Measurements from ENCODE around the gene ACAP3.
A peak's percentile ranks its signal among the peaks of the same experiment; 100 is the strongest.
"Not testable (repeated sequence)": the region's sequence is repeated elsewhere in the genome, so short reads cannot be mapped to it uniquely, and the experiment has no call there.

The ACAP3 gene

GRCh38 chr1:1324084-1324523 is 16.4 kb upstream of the ACAP3 start:
- no peaks in the 10 kb centered on the region for H3K9me3 ChIP-seq (ENCODE audit: control insufficient read depth in 5 of 5, low read length in 5 of 5)
- H3K27ac ChIP-seq (ENCODE audit: low read depth, low read length): no peak overlapping the region
- peak overlapping the region in 4 of 5 donors; percentile 70 to 86 (median 81) for H3K4me3 ChIP-seq (ENCODE audit: low read depth in 1 of 5, low read length in 5 of 5)
- H3K9ac ChIP-seq (ENCODE audit: low read length in 5 of 5): peak overlapping the region in 4 of 5 donors; percentile 87 to 91 (median 88)
- peaks cover 0 to 51% (median 34%) of the 10 kb centered on the region in 5 donors for H3K36me3 ChIP-seq (ENCODE audit: control insufficient read depth in 5 of 5, insufficient read depth in 5 of 5, low read length in 5 of 5)
- H3K27me3 ChIP-seq (ENCODE audit: control insufficient read depth in 5 of 5, insufficient read depth in 4 of 5, low read length in 5 of 5): no peaks in the 10 kb centered on the region
- H3K4me1 ChIP-seq (ENCODE audit: control insufficient read depth in 5 of 5, insufficient read depth in 5 of 5, low read length in 5 of 5): peaks cover 3 to 52% (median 46%) of the 10 kb centered on the region in 5 donors

DNA sequence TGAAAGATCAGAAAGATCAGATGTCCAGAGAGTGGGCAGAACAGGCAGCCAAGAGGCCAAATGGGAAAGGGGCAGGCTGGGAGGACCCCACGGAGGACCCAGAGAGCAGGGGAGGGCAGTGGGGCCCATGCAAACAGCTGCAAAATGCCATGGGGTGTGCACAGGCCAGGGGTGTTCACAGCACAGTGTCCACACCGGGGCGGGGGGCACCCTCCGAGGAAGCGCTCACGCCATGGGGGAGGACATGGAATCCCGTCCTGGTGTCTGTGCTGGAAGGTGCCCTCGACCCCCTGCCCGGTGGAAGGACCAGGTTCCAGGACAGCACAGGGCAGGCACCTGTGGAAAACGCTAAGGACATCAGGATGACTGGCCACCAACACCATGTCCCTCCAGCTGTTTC is 15.2 kb upstream of the ACAP3 start:
- Histone ChIP-seq H3K27me3 (ENCODE audit: control insufficient read depth in 5 of 5, insufficient read depth in 4 of 5, low read length in 5 of 5) (no peaks in the 10 kb centered on the region), H3K9me3 (ENCODE audit: control insufficient read depth in 5 of 5, low read length in 5 of 5) (no peaks in the 10 kb centered on the region), H3K36me3 (ENCODE audit: control insufficient read depth in 5 of 5, insufficient read depth in 5 of 5, low read length in 5 of 5) (peaks cover 0 to 45% (median 29%) of the 10 kb centered on the region in 5 donors), H3K27ac (ENCODE audit: low read depth, low read length) (no peak overlapping the region), H3K9ac (ENCODE audit: low read length in 5 of 5) (peak overlapping the region in 1 of 5 donors; percentile 21), H3K4me1 (ENCODE audit: control insufficient read depth in 5 of 5, insufficient read depth in 5 of 5, low read length in 5 of 5) (peaks cover 3 to 52% (median 46%) of the 10 kb centered on the region in 5 donors), H3K4me3 (ENCODE audit: low read depth in 1 of 5, low read length in 5 of 5) (no peak overlapping the region)

DNA sequence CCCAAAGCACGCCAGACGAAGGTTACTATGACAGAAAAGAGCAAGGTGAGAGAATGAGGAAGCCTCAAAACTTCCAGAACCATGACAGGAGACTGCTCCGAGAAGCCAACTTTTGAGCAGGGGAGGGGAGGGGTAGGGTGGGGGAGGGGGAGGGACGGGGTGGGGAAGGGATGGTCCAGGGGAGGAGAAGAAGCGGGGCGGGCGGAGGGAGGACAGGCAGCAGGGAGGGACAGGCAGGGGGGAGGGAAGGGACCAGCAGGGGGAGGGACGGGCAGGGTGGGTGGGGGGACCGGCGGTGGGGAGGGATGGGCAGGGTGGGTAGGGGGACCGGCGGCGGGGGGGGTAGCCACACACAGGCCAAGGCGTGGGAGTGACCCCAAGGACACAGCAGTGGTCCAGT is 14.7 kb upstream of the ACAP3 start:
- H3K27me3 ChIP-seq (ENCODE audit: control insufficient read depth in 5 of 5, insufficient read depth in 4 of 5, low read length in 5 of 5): no peaks in the 10 kb centered on the region
- H3K4me1 ChIP-seq (ENCODE audit: control insufficient read depth in 5 of 5, insufficient read depth in 5 of 5, low read length in 5 of 5): peaks cover 3 to 52% (median 46%) of the 10 kb centered on the region in 5 donors
- no peak overlapping the region for H3K4me3 ChIP-seq (ENCODE audit: low read depth in 1 of 5, low read length in 5 of 5)
- H3K9me3 ChIP-seq (ENCODE audit: control insufficient read depth in 5 of 5, low read length in 5 of 5): no peaks in the 10 kb centered on the region
- no peak overlapping the region for H3K9ac ChIP-seq (ENCODE audit: low read length in 5 of 5)
- peaks cover 0 to 40% (median 26%) of the 10 kb centered on the region in 5 donors for H3K36me3 ChIP-seq (ENCODE audit: control insufficient read depth in 5 of 5, insufficient read depth in 5 of 5, low read length in 5 of 5)
- H3K27ac ChIP-seq (ENCODE audit: low read depth, low read length): no peak overlapping the region

DNA sequence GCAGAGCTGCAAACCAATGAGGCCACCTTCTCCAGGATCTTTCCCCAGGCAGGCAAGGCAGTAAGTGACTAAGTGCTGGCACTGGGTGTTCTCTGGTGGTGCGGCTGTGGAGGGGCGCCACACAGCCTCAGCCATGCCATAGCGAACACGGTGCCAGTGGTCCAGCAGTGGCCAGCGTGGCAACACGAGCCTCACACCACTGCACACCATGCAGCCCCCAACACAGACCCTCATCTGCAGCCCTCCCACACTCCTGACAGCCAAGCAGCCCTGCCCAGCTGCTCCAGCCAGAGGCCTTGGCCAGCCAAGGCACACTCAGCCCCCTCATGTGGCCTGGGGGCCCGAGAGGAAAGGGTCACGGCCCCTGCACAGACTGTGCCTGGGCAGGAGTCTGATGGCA is 13.7 kb upstream of the ACAP3 start:
- H3K4me1 ChIP-seq (ENCODE audit: control insufficient read depth in 5 of 5, insufficient read depth in 5 of 5, low read length in 5 of 5): peaks cover 3 to 46% (median 39%) of the 10 kb centered on the region in 5 donors
- H3K27ac ChIP-seq (ENCODE audit: low read depth, low read length): no peak overlapping the region
- peak overlapping the region in 1 of 5 donors; percentile 28 for H3K9ac ChIP-seq (ENCODE audit: low read length in 5 of 5)
- H3K4me3 ChIP-seq (ENCODE audit: low read depth in 1 of 5, low read length in 5 of 5): no peak overlapping the region
- H3K36me3 ChIP-seq (ENCODE audit: control insufficient read depth in 5 of 5, insufficient read depth in 5 of 5, low read length in 5 of 5): peaks cover 0 to 31% (median 23%) of the 10 kb centered on the region in 5 donors
- no peaks in the 10 kb centered on the region for H3K27me3 ChIP-seq (ENCODE audit: control insufficient read depth in 5 of 5, insufficient read depth in 4 of 5, low read length in 5 of 5)
- H3K9me3 ChIP-seq (ENCODE audit: control insufficient read depth in 5 of 5, low read length in 5 of 5): no peaks in the 10 kb centered on the region

DNA sequence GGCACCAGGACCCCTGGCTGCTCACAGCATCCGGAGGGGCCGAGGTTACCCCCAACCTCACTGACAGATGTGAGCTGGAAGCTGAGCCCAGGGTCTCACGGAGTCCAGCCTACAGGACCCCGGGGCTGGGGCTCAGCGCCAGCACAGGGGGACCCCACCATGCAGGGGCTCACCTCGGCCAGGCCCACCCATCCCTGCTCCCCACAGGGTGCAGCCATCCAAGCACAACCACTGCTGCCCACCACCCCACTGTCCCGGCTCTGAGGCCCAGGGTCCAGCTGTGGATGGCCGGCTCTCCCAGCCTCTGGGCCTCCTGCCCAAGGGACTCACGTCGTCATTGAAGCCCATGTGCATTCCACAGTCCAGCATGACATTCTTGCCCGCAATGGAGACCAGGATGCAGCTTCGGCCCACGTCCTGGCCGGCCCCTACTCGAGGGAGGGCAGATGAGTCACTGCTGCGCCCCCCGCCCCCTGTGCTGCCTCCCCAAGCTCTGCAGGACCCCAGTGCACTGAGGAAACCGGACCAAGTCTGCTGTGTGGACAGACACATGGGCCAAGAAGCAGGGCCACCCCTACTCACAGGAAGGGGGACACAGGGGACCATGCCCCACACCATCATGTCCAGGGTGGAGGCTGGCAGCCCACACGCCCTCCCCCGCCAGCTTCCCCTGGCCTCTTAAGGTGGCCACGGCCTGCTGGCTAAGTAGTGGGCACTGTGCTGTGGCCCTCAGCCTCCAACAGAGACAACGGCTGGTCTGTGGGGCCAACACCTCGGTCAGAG is 13.1 kb upstream of the ACAP3 start:
- Histone ChIP-seq H3K9me3 (ENCODE audit: control insufficient read depth in 5 of 5, low read length in 5 of 5) (no peaks in the 10 kb centered on the region), H3K27ac (ENCODE audit: low read depth, low read length) (no peak overlapping the region), H3K36me3 (ENCODE audit: control insufficient read depth in 5 of 5, insufficient read depth in 5 of 5, low read length in 5 of 5) (peaks cover 0 to 34% (median 23%) of the 10 kb centered on the region in 5 donors), H3K27me3 (ENCODE audit: control insufficient read depth in 5 of 5, insufficient read depth in 4 of 5, low read length in 5 of 5) (no peaks in the 10 kb centered on the region), H3K4me3 (ENCODE audit: low read depth in 1 of 5, low read length in 5 of 5) (no peak overlapping the region), H3K9ac (ENCODE audit: low read length in 5 of 5) (peak overlapping the region in 1 of 5 donors; percentile 28), H3K4me1 (ENCODE audit: control insufficient read depth in 5 of 5, insufficient read depth in 5 of 5, low read length in 5 of 5) (peaks cover 3 to 40% (median 33%) of the 10 kb centered on the region in 5 donors)

- H3K4me1 ChIP-seq (ENCODE audit: control insufficient read depth in 5 of 5, insufficient read depth in 5 of 5, low read length in 5 of 5): peaks cover 0 to 29% (median 23%) of the 10 kb centered on the region in 5 donors
- no peaks in the 10 kb centered on the region for H3K27me3 ChIP-seq (ENCODE audit: control insufficient read depth in 5 of 5, insufficient read depth in 4 of 5, low read length in 5 of 5)
- no peak overlapping the region for H3K27ac ChIP-seq (ENCODE audit: low read depth, low read length)
- no peaks in the 10 kb centered on the region for H3K9me3 ChIP-seq (ENCODE audit: control insufficient read depth in 5 of 5, low read length in 5 of 5)
- peaks cover 0 to 43% (median 31%) of the 10 kb centered on the region in 5 donors for H3K36me3 ChIP-seq (ENCODE audit: control insufficient read depth in 5 of 5, insufficient read depth in 5 of 5, low read length in 5 of 5)
- no peak overlapping the region for H3K4me3 ChIP-seq (ENCODE audit: low read depth in 1 of 5, low read length in 5 of 5)
- no peak overlapping the region for H3K9ac ChIP-seq (ENCODE audit: low read length in 5 of 5)
Observed at GRCh38 chr1:1319646-1319941, 11.9 kb upstream of the ACAP3 start.

DNA sequence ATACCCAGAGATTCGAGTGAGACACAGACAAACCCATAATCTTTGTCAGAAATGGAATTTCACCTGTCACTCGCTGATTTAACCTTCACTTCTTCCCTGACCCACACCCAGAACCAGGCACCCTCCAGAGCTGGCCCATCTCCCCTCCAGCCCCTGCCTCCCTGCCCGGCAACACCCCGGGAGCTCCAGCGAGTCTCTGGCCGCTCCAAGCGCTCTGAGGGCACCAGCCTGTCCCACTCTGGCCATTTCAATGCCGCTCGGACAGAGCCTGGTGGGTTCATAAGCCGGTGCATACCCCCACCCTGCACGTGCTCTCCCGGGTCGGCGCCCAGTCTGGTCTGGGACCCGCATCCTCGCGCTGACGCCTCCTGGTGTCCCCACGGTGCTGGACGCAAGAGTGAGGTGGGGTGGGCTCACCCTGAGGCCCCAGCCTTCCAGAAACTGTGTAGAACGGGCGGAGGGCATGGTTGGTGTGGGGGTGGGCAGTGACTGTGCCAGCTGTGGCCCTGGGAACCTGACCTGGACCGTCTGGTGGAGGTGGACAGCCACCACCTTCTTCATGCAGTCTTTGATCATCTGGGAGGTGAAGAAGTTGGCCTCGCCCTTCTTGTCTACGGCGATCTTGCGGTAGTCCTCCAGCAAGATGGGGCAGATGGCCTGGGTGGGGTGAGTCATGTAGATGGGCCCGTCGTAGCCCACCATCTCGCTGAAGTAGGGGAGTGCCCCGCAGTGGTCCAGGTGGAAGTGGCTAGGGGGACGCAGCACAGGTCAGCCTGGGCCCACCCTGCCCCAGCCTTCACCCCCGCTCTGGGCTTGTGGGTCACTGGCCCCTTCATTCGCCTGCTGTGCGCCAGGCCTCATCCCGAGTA is 11.3 kb upstream of the ACAP3 start:
- Histone ChIP-seq H3K4me3 (ENCODE audit: low read depth in 1 of 5, low read length in 5 of 5) (no peak overlapping the region), H3K27me3 (ENCODE audit: control insufficient read depth in 5 of 5, insufficient read depth in 4 of 5, low read length in 5 of 5) (no peaks in the 10 kb centered on the region), H3K9me3 (ENCODE audit: control insufficient read depth in 5 of 5, low read length in 5 of 5) (no peaks in the 10 kb centered on the region), H3K27ac (ENCODE audit: low read depth, low read length) (no peak overlapping the region), H3K4me1 (ENCODE audit: control insufficient read depth in 5 of 5, insufficient read depth in 5 of 5, low read length in 5 of 5) (peaks cover 0 to 26% (median 23%) of the 10 kb centered on the region in 5 donors), H3K9ac (ENCODE audit: low read length in 5 of 5) (no peak overlapping the region), H3K36me3 (ENCODE audit: control insufficient read depth in 5 of 5, insufficient read depth in 5 of 5, low read length in 5 of 5) (peaks cover 0 to 49% (median 36%) of the 10 kb centered on the region in 5 donors)

DNA sequence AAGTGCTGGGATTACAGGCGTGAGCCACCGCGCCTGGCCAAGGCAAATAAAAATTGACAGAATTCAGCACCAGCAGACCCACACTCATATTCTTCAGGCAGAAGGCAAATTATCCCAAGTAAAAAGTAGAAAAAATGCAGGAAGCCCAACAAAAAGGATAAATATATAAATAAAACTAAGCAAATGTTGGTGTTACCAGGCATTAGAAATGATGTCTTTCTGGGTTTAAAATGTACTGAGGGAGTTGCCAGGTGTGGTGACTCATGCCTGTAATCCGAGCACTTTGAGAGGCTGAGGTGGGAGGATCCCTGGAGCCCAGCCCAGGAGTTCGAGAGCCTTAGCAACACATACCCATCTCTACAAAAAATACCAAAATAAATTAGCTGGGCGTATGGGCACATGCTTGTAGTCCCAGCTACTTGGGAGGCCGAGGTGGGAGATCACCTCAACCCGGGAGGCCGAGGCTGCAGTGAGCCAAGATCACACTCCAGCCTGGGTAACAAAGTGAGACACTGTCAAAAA is 10.5 kb upstream of the ACAP3 start:
- no peak overlapping the region for H3K27ac ChIP-seq (ENCODE audit: low read depth, low read length)
- H3K9me3 ChIP-seq (ENCODE audit: control insufficient read depth in 5 of 5, low read length in 5 of 5): no peaks in the 10 kb centered on the region
- H3K36me3 ChIP-seq (ENCODE audit: control insufficient read depth in 5 of 5, insufficient read depth in 5 of 5, low read length in 5 of 5): peaks cover 0 to 57% (median 45%) of the 10 kb centered on the region in 5 donors
- no peak overlapping the region for H3K4me3 ChIP-seq (ENCODE audit: low read depth in 1 of 5, low read length in 5 of 5)
- peaks cover 0 to 22% (median 18%) of the 10 kb centered on the region in 5 donors for H3K4me1 ChIP-seq (ENCODE audit: control insufficient read depth in 5 of 5, insufficient read depth in 5 of 5, low read length in 5 of 5)
- H3K27me3 ChIP-seq (ENCODE audit: control insufficient read depth in 5 of 5, insufficient read depth in 4 of 5, low read length in 5 of 5): no peaks in the 10 kb centered on the region
- no peak overlapping the region for H3K9ac ChIP-seq (ENCODE audit: low read length in 5 of 5)

DNA sequence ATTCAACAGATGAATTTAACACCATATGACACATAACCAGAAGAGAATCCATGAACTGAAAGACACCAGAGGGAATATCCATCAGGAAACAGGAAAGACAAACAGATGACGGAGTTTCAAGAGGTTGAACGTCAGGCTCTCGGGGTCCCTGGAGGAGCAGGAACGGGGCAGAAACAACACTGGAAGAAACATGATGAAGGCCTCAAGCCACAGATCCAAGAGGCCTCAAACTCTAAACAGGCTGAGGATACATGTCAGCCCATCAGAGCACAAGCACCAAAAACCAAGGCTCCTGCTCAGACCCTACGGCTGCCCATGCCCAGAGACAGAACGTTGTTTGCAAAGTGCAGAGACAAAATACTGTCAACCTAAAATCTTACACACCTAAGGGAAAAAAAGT is 9.7 kb upstream of the ACAP3 start:
- Histone ChIP-seq H3K27me3 (ENCODE audit: control insufficient read depth in 5 of 5, insufficient read depth in 4 of 5, low read length in 5 of 5) (no peaks in the 10 kb centered on the region), H3K4me3 (ENCODE audit: low read depth in 1 of 5, low read length in 5 of 5) (no peak overlapping the region), H3K9me3 (ENCODE audit: control insufficient read depth in 5 of 5, low read length in 5 of 5) (no peaks in the 10 kb centered on the region), H3K36me3 (ENCODE audit: control insufficient read depth in 5 of 5, insufficient read depth in 5 of 5, low read length in 5 of 5) (peaks cover 0 to 65% (median 52%) of the 10 kb centered on the region in 5 donors), H3K9ac (ENCODE audit: low read length in 5 of 5) (no peak overlapping the region), H3K27ac (ENCODE audit: low read depth, low read length) (no peak overlapping the region), H3K4me1 (ENCODE audit: control insufficient read depth in 5 of 5, insufficient read depth in 5 of 5, low read length in 5 of 5) (peaks cover 0 to 15% (median 12%) of the 10 kb centered on the region in 5 donors)

GRCh38 chr1:1316199-1316598 is 8.5 kb upstream of the ACAP3 start:
- not testable (repeated sequence) for H3K27me3 ChIP-seq (ENCODE audit: control insufficient read depth in 5 of 5, insufficient read depth in 4 of 5, low read length in 5 of 5); H3K9ac ChIP-seq (ENCODE audit: low read length in 5 of 5); H3K9me3 ChIP-seq (ENCODE audit: control insufficient read depth in 5 of 5, low read length in 5 of 5); H3K27ac ChIP-seq (ENCODE audit: low read depth, low read length); H3K4me1 ChIP-seq (ENCODE audit: control insufficient read depth in 5 of 5, insufficient read depth in 5 of 5, low read length in 5 of 5); H3K4me3 ChIP-seq (ENCODE audit: low read depth in 1 of 5, low read length in 5 of 5)
- H3K36me3 ChIP-seq (ENCODE audit: control insufficient read depth in 5 of 5, insufficient read depth in 5 of 5, low read length in 5 of 5): peaks cover 0 to 73% (median 62%) of the 10 kb centered on the region in 5 donors

Data from subcutaneous abdominal adipose tissue (tissue), 5 donors.